Renal cortical epithelial cell (primary cell): ENCODE results near the gene THSD4. TPM values are rescaled to one million over a fixed set of nuclear protein-coding genes. Genes with fewer than 3 reads are reported as not detected.

Experiments
- total RNA-seq: library from RNA; depleted of rRNA; stranded (reverse); fragments of >200 nt; gene quantifications from 2 replicates; pipeline ENCODE4 v1.2.3, GENCODE V29; 2014

Gene THSD4
- total RNA-seq, 1 donor from 2014 or later: 58.6 TPM

Other genes starting within 250 kb of the THSD4 start
- 1.0 and 2.4 TPM in 2 replicates for gene THAP10, start 223.0 kb upstream of the THSD4 start, total RNA-seq
- gene LRRC49, start 222.6 kb upstream of the THSD4 start, total RNA-seq: 11.1 and 22.0 TPM in 2 replicates